H9 (cell line): Measurements from ENCODE around the gene CEACAM16. TPM values are rescaled to one million over a fixed set of nuclear protein-coding genes. Genes with fewer than 3 reads are reported as not detected.

ENCODE experiments used
- DNase-seq: peaks from one replicate; pipeline ENCODE4 v3.0.0-alpha.2; 2017
- H2AFZ ChIP-seq: one replicate; pipeline ENCODE4 v1.6.1; 2013; ENCODE audit warnings: mild to moderate bottlenecking, low read length, control low read depth, moderate library complexity
- H2AK5ac ChIP-seq: 2 replicates; pipeline ENCODE4 v1.6.1; 2013; ENCODE audit warnings: low read length, control low read depth, mixed read lengths; ENCODE audit not compliant: insufficient read length
- H2BK120ac ChIP-seq: one replicate; pipeline ENCODE4 v1.6.1; 2013; ENCODE audit warnings: low read depth, mild to moderate bottlenecking, low read length, control low read depth, inconsistent platforms; ENCODE audit not compliant: poor library complexity, severe bottlenecking
- H2BK12ac ChIP-seq: 2 replicates; pipeline ENCODE4 v1.6.1; 2013; ENCODE audit warnings: low read length, control low read depth, mixed read lengths, low read depth; ENCODE audit not compliant: insufficient read length
- H2BK15ac ChIP-seq: 2 replicates; pipeline ENCODE4 v1.6.1; 2013; ENCODE audit warnings: low read depth, low read length, control low read depth
- H2BK20ac ChIP-seq: one replicate; pipeline ENCODE4 v1.6.1; 2013; ENCODE audit warnings: low read depth, mild to moderate bottlenecking, low read length, control low read depth, inconsistent platforms; ENCODE audit not compliant: poor library complexity, severe bottlenecking
- H2BK5ac ChIP-seq: 2 replicates; pipeline ENCODE4 v1.6.1; 2013; ENCODE audit warnings: low read length, control low read depth, mixed read lengths; ENCODE audit not compliant: insufficient read length
- H3K14ac ChIP-seq: 2 replicates; pipeline ENCODE4 v1.6.1; 2013; ENCODE audit warnings: low read length, control low read depth; ENCODE audit not compliant: insufficient read depth
- H3K18ac ChIP-seq: 2 replicates; pipeline ENCODE4 v1.6.1; 2013; ENCODE audit warnings: low read depth, mild to moderate bottlenecking, mixed read lengths, low read length, control low read depth; ENCODE audit not compliant: insufficient read length
- H3K23ac ChIP-seq: 2 replicates; pipeline ENCODE4 v1.6.1; 2013; ENCODE audit warnings: low read length, control low read depth, mixed read lengths, low read depth; ENCODE audit not compliant: insufficient read length
- H3K23me2 ChIP-seq: 2 replicates; pipeline ENCODE4 v1.6.1; 2013; ENCODE audit warnings: low read depth, mild to moderate bottlenecking, mixed read lengths, low read length, control low read depth; ENCODE audit not compliant: insufficient read length, poor library complexity, severe bottlenecking
- H3K27ac ChIP-seq: 2 replicates; pipeline ENCODE4 v1.5.1; 2013; ENCODE audit warnings: low read length, control low read depth, mixed read lengths, low read depth; ENCODE audit not compliant: insufficient read length
- H3K27me3 ChIP-seq: 2 replicates; pipeline ENCODE4 v1.6.1; 2013; ENCODE audit warnings: low read length, control low read depth, inconsistent platforms; ENCODE audit not compliant: insufficient read depth
- H3K4ac ChIP-seq: 2 replicates; pipeline ENCODE4 v1.6.1; 2013; ENCODE audit warnings: low read depth, mild to moderate bottlenecking, control low read depth, inconsistent platforms, low read length, moderate library complexity
- H3K4me1 ChIP-seq: 2 replicates; pipeline ENCODE4 v1.6.1; 2013; ENCODE audit warnings: low read length, control low read depth, inconsistent platforms; ENCODE audit not compliant: insufficient read depth
- H3K4me2 ChIP-seq: 2 replicates; pipeline ENCODE4 v1.6.1; 2013; ENCODE audit warnings: low read length, control low read depth, mixed read lengths; ENCODE audit not compliant: insufficient read length, insufficient read depth
- H3K56ac ChIP-seq: 2 replicates; pipeline ENCODE4 v1.6.1; 2013; ENCODE audit warnings: low read depth, mild to moderate bottlenecking, mixed read lengths, low read length, control low read depth; ENCODE audit not compliant: insufficient read length
- H3K79me1 ChIP-seq: 2 replicates; pipeline ENCODE4 v1.6.1; 2013; ENCODE audit warnings: low read depth, mild to moderate bottlenecking, moderate library complexity, low read length, control low read depth, inconsistent platforms; ENCODE audit not compliant: insufficient read depth, poor library complexity, severe bottlenecking
- H3K79me2 ChIP-seq: 2 replicates; pipeline ENCODE4 v1.6.1; 2013; ENCODE audit warnings: low read length, control low read depth, inconsistent platforms; ENCODE audit not compliant: insufficient read depth
- H3K9ac ChIP-seq: 2 replicates; pipeline ENCODE4 v1.6.1; 2013; ENCODE audit warnings: low read length, control low read depth, mixed read lengths; ENCODE audit not compliant: insufficient read length; ENCODE audit errors: extremely low read depth
- H3K9me3 ChIP-seq: one replicate; pipeline ENCODE4 v1.6.1; 2013; ENCODE audit warnings: low read depth, low read length, inconsistent platforms; ENCODE audit not compliant: control insufficient read depth
- H3T11ph ChIP-seq: one replicate; pipeline ENCODE4 v1.6.1; 2013; ENCODE audit warnings: mild to moderate bottlenecking, low read length, control low read depth, inconsistent platforms
- H4K20me1 ChIP-seq: one replicate; pipeline ENCODE4 v1.6.1; 2013; ENCODE audit not compliant: control insufficient read depth, insufficient read length, insufficient read depth
- H4K5ac ChIP-seq: 2 replicates; pipeline ENCODE4 v1.6.1; 2013; ENCODE audit warnings: low read depth, mild to moderate bottlenecking, mixed read lengths, low read length, control low read depth; ENCODE audit not compliant: insufficient read length
- H4K8ac ChIP-seq: replicated peaks from 2 replicates; pipeline ENCODE4 v1.6.1; 2013; ENCODE audit warnings: low read length, control low read depth, mixed read lengths, low read depth; ENCODE audit not compliant: insufficient read length
- H4K91ac ChIP-seq: 2 replicates; pipeline ENCODE4 v1.6.1; 2013; ENCODE audit warnings: low read depth, mild to moderate bottlenecking, moderate library complexity, mixed read lengths, low read length, control low read depth; ENCODE audit not compliant: insufficient read length
- H3K27ac Mint-ChIP-seq, 3 experiments: 2 replicates in 2 of 3; 3 replicates in 1 of 3; pipeline ENCODE4 v1.8.0; 2020 to 2021; ENCODE audit warnings: mixed read lengths in 3 of 3, mild to moderate bottlenecking in 1 of 3, moderate library complexity in 1 of 3
- H3K27me3 Mint-ChIP-seq: 2 replicates; pipeline ENCODE4 v1.8.0; 2021; ENCODE audit warnings: low read depth, mild to moderate bottlenecking, moderate library complexity, mixed read lengths
- H3K36me3 Mint-ChIP-seq, 3 experiments: 2 replicates in 2 of 3; 3 replicates in 1 of 3; pipeline ENCODE4 v1.8.0; 2020 to 2021; ENCODE audit warnings: low read depth in 3 of 3, mixed read lengths in 3 of 3; ENCODE audit not compliant: insufficient read depth in 1 of 3
- H3K4me1 Mint-ChIP-seq, 2 experiments: 2 replicates each; pipeline ENCODE4 v1.8.0; 2020; ENCODE audit warnings: mixed read lengths in 2 of 2
- H3K4me3 Mint-ChIP-seq, 2 experiments: 2 replicates in 1 of 2; 3 replicates in 1 of 2; pipeline ENCODE4 v1.8.0; 2020 to 2021; ENCODE audit warnings: mild to moderate bottlenecking in 2 of 2, mixed read lengths in 2 of 2, moderate library complexity in 1 of 2
- H3K9me3 Mint-ChIP-seq, 2 experiments: 2 replicates in 1 of 2; 3 replicates in 1 of 2; pipeline ENCODE4 v1.8.0; 2020; ENCODE audit warnings: mild to moderate bottlenecking in 2 of 2, mixed read lengths in 2 of 2, moderate library complexity in 1 of 2
- WGBS: extraction: QIAGEN DNeasy Blood & Tissue Kit; methylation state at CpG from one replicate; pipeline ENCODE4 v1.1.7; 2013; ENCODE audit warnings: missing lambda C conversion rate, low lambda C conversion rate, mixed read lengths; ENCODE audit not compliant: insufficient read length; ENCODE audit errors: extremely low coverage; 5-methylcytosine and 5-hydroxymethylcytosine counted together
- total RNA-seq: library from RNA; stranded (reverse); gene quantifications from 2 replicates; pipeline ENCODE4 v1.2.1, GENCODE V29; 2021
- TF ChIP-seq, protein P1 (sequence below): fragments of 200-600 bp; sonication (generic); conservative IDR thresholded peaks from 3 replicates; pipeline ENCODE4 v1.8.0; 2021; ENCODE audit warnings: antibody characterized with exemption, mild to moderate bottlenecking

CEACAM16 gene
- total RNA-seq, 1 experiment from 2014 or later = not detected

DNA sequence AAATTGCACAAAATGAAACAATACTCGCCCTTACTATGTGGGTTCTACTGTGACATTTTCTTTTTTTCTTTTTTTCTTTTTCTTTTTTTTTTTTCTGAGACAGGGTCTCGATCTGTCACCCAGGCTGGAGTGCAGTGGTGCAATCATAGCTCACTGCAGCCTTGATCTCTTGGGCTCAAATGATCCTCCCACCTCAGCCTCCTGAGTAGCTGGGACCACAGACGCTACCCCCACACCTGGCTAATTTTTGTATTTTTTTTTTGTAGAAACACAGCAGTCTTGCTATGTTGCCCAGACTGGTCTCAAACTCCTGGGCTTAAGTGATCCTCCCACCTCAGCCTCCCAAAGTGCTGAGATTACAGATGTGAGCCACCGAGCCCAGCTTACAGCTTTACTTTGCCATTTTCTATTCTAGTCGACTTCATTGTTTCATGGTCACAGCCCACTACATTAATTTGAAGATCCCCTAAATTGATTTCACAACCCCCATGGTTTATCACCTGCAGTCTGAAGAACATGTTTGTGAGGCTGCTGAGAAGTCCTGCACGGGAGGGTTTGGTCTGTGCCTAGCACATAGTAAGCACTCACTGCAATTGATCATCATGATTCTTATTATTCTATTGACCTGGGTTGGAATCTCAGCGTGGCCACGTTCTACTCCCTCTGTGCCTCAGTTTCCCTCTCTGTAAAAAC, 53.3 kb downstream of the CEACAM16 start:
- no peaks in the 10 kb centered on the region for H3K9me3 ChIP-seq
- H3K79me1 ChIP-seq = no peaks in the 10 kb centered on the region
- no peak overlapping the region for H3K27ac ChIP-seq
- no peaks in the 10 kb centered on the region; a peak in 1 of 7 replicates for H3K36me3 Mint-ChIP-seq
- no peak overlapping the region for H2BK5ac ChIP-seq
- no peak overlapping the region for H3K14ac ChIP-seq
- no peak overlapping the region; a peak in 1 of 7 replicates for H3K27ac Mint-ChIP-seq
- H3K23me2 ChIP-seq = peaks cover 18% of the 10 kb centered on the region
- H3K27me3 ChIP-seq = peaks cover 51% of the 10 kb centered on the region
- no peaks in the 10 kb centered on the region for H3K4me1 ChIP-seq
- no peak overlapping the region for H3K4me2 ChIP-seq
- no peaks in the 10 kb centered on the region; a peak in 2 of 5 replicates for H3K9me3 Mint-ChIP-seq
- peaks cover 20 to 36% of the 10 kb centered on the region in 2 experiments for H3K4me1 Mint-ChIP-seq
- H3K9ac ChIP-seq = no peak overlapping the region
- no peak overlapping the region for H2AK5ac ChIP-seq
- no peak overlapping the region for H2BK15ac ChIP-seq
- 0 out of 5 replicates have a peak overlapping the region, but pooled peaks of 1 of the 2 experiments have one; percentile 10 for H3K4me3 Mint-ChIP-seq
- no peak overlapping the region for H3K4ac ChIP-seq
- no peak overlapping the region for H2BK12ac ChIP-seq
- H2BK120ac ChIP-seq = no peak overlapping the region
- no peak for DNase-seq
- TF ChIP-seq, protein P1, sequence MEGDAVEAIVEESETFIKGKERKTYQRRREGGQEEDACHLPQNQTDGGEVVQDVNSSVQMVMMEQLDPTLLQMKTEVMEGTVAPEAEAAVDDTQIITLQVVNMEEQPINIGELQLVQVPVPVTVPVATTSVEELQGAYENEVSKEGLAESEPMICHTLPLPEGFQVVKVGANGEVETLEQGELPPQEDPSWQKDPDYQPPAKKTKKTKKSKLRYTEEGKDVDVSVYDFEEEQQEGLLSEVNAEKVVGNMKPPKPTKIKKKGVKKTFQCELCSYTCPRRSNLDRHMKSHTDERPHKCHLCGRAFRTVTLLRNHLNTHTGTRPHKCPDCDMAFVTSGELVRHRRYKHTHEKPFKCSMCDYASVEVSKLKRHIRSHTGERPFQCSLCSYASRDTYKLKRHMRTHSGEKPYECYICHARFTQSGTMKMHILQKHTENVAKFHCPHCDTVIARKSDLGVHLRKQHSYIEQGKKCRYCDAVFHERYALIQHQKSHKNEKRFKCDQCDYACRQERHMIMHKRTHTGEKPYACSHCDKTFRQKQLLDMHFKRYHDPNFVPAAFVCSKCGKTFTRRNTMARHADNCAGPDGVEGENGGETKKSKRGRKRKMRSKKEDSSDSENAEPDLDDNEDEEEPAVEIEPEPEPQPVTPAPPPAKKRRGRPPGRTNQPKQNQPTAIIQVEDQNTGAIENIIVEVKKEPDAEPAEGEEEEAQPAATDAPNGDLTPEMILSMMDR = no peak
- no peak overlapping the region for H4K91ac ChIP-seq
- H4K20me1 ChIP-seq = no peaks in the 10 kb centered on the region
- H4K5ac ChIP-seq = no peak overlapping the region
- H3K27me3 Mint-ChIP-seq = peaks cover 94% of the 10 kb centered on the region
- no CpG with 5 or more reads among the region's 8 CpGs for WGBS
- no peak overlapping the region for H4K8ac ChIP-seq
- H3K79me2 ChIP-seq = no peaks in the 10 kb centered on the region
- no peak overlapping the region for H3K23ac ChIP-seq
- H3T11ph ChIP-seq = no peak overlapping the region
- no peak overlapping the region for H2AFZ ChIP-seq
- H2BK20ac ChIP-seq = no peak overlapping the region
- H3K18ac ChIP-seq = no peak overlapping the region
- no peak overlapping the region for H3K56ac ChIP-seq
